Colonic mucosa (tissue), 4 donors: ENCODE data around the gene UGP2. TPM values are rescaled to one million over a fixed set of nuclear protein-coding genes. Genes with fewer than 3 reads are reported as not detected.

Source experiments
- DNase-seq: peaks from one replicate; pipeline ENCODE4 v3.0.0-alpha.2; 2020
- H3K27ac ChIP-seq: fragments of 200-600 bp; one replicate; pipeline ENCODE4 v1.8.0; 2021
- H3K27me3 ChIP-seq: fragments of 200-600 bp; one replicate; pipeline ENCODE4 v1.8.0; 2021
- H3K36me3 ChIP-seq: fragments of 200-600 bp; one replicate; pipeline ENCODE4 v1.8.0; 2021
- H3K4me1 ChIP-seq: fragments of 200-600 bp; one replicate; pipeline ENCODE4 v1.8.0; 2021; ENCODE audit warnings: mild to moderate bottlenecking
- H3K4me3 ChIP-seq: fragments of 200-600 bp; one replicate; pipeline ENCODE4 v1.8.0; 2021
- H3K9ac ChIP-seq, 2 donors: one replicate each; pipeline ENCODE4 v1.7.0; 2013; ENCODE audit warnings: control low read depth in 2 of 2, low read depth in 2 of 2, low read length in 2 of 2
- H3K9me3 ChIP-seq: fragments of 200-600 bp; one replicate; pipeline ENCODE4 v1.8.0; 2021
- intact Hi-C: fragments of 100-400 bp; cut with DNase I; formaldehyde crosslinking; loops from one replicate; pipeline ENCODE4 v1.14.1; 2022
- total RNA-seq, 2 donors: library from RNA; stranded (reverse); fragmentation: NEBNext Ultra II Directional in 1 of 2; extraction: Animal tissue kit (Norgen Biotek cat#: 25700) in 1 of 2; gene quantifications; one replicate each; pipeline ENCODE4 v1.2.1, GENCODE V29; 2021
- TF ChIP-seq, protein P1 (sequence below): fragments of 200-600 bp; IDR thresholded peaks from one replicate; pipeline ENCODE4 v1.8.0; 2022; ENCODE audit warnings: antibody characterized with exemption, mild to moderate bottlenecking
- donor health status: healthy.
- donor health status: DM: no; HTN: no; CAD: no.
- donor health status: DM: no; HTN: no; CAD: no.

Gene UGP2
- total RNA-seq, 2 donors from 2014 or later = 314 to 570 TPM

DNA sequence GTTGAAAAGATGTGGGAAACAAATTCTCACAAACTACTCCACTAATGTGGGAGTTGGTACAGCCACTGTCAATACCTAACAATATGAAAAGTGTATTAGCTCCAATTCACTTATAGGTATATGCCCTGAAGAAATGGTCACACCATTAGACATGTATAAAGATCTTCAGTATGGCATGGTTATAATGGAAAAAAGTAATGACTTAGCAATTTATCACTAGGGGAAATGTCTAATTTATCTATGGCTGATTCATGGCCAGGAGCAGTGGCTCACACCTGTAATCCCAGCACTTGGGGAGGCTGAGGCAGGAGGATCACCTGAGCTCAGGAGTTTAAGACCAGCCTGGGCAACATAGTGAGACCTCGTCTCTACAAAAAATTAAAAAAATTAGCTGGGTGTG, 52.5 kb downstream of the UGP2 start:
- Histone ChIP-seq H3K27me3 (no peaks in the 10 kb centered on the region), H3K4me1 (no peaks in the 10 kb centered on the region), H3K27ac (no peak overlapping the region), H3K9ac (no peak overlapping the region), H3K36me3 (no peaks in the 10 kb centered on the region), H3K4me3 (no peak overlapping the region), H3K9me3 (no peaks in the 10 kb centered on the region)
- intact Hi-C loops = no loop called here
- no peak for DNase-seq
- TF ChIP-seq, protein P1, sequence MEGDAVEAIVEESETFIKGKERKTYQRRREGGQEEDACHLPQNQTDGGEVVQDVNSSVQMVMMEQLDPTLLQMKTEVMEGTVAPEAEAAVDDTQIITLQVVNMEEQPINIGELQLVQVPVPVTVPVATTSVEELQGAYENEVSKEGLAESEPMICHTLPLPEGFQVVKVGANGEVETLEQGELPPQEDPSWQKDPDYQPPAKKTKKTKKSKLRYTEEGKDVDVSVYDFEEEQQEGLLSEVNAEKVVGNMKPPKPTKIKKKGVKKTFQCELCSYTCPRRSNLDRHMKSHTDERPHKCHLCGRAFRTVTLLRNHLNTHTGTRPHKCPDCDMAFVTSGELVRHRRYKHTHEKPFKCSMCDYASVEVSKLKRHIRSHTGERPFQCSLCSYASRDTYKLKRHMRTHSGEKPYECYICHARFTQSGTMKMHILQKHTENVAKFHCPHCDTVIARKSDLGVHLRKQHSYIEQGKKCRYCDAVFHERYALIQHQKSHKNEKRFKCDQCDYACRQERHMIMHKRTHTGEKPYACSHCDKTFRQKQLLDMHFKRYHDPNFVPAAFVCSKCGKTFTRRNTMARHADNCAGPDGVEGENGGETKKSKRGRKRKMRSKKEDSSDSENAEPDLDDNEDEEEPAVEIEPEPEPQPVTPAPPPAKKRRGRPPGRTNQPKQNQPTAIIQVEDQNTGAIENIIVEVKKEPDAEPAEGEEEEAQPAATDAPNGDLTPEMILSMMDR = no peak

- H3K9ac ChIP-seq = no peak overlapping the region
- TF ChIP-seq, protein P1 = no peak
- H3K36me3 ChIP-seq = no peaks in the 10 kb centered on the region
- H3K27me3 ChIP-seq = no peaks in the 10 kb centered on the region
- no peak overlapping the region for H3K27ac ChIP-seq
- no peak overlapping the region for H3K4me3 ChIP-seq
- DNase-seq = no peak
- no peaks in the 10 kb centered on the region for H3K4me1 ChIP-seq
- intact Hi-C loops = no loop called here
- no peaks in the 10 kb centered on the region for H3K9me3 ChIP-seq
Measured at GRCh38 chr2:63898839-63899238, 57.1 kb downstream of the UGP2 start.

GRCh38 chr2:63899639-63900038, 57.9 kb downstream of the UGP2 start:
- no peak overlapping the region for H3K27ac ChIP-seq
- intact Hi-C loops = no loop called here
- H3K4me3 ChIP-seq = no peak overlapping the region
- H3K36me3 ChIP-seq = no peaks in the 10 kb centered on the region
- no peaks in the 10 kb centered on the region for H3K4me1 ChIP-seq
- TF ChIP-seq, protein P1 = no peak
- H3K9me3 ChIP-seq = no peaks in the 10 kb centered on the region
- H3K27me3 ChIP-seq = no peaks in the 10 kb centered on the region
- H3K9ac ChIP-seq = no peak overlapping the region
- DNase-seq = no peak

GRCh38 chr2:63902149-63902548, 60.5 kb downstream of the UGP2 start:
- no peak overlapping the region for H3K4me3 ChIP-seq
- H3K27ac ChIP-seq = no peak overlapping the region
- no peaks in the 10 kb centered on the region for H3K36me3 ChIP-seq
- intact Hi-C loops = no loop called here
- H3K9me3 ChIP-seq = no peaks in the 10 kb centered on the region
- H3K9ac ChIP-seq = no peak overlapping the region
- H3K4me1 ChIP-seq = no peaks in the 10 kb centered on the region
- no peaks in the 10 kb centered on the region for H3K27me3 ChIP-seq
- no peak for DNase-seq
- TF ChIP-seq, protein P1 = no peak

- no peak overlapping the region for H3K9ac ChIP-seq
- TF ChIP-seq, protein P1 = no peak
- H3K36me3 ChIP-seq = no peaks in the 10 kb centered on the region
- no peak overlapping the region for H3K4me3 ChIP-seq
- DNase-seq = no peak
- no peaks in the 10 kb centered on the region for H3K9me3 ChIP-seq
- intact Hi-C loops = no loop called here
- H3K27me3 ChIP-seq = no peaks in the 10 kb centered on the region
- no peak overlapping the region for H3K27ac ChIP-seq
- no peaks in the 10 kb centered on the region for H3K4me1 ChIP-seq
Measured at GRCh38 chr2:63903003-63903402, 61.3 kb downstream of the UGP2 start.

GRCh38 chr2:63914311-63914710, 72.6 kb downstream of the UGP2 start:
- no peak for DNase-seq
- Histone ChIP-seq H3K36me3 (no peaks in the 10 kb centered on the region), H3K9ac (no peak overlapping the region), H3K4me3 (no peak overlapping the region), H3K27ac (no peak overlapping the region), H3K27me3 (no peaks in the 10 kb centered on the region), H3K4me1 (no peaks in the 10 kb centered on the region), H3K9me3 (no peaks in the 10 kb centered on the region)
- TF ChIP-seq, protein P1 = no peak
- intact Hi-C loops = no loop called here
